ENCODE measurements around the gene MRPL48.
"Not testable (repeated sequence)": the region's sequence is repeated elsewhere in the genome, so short reads cannot be mapped to it uniquely, and the experiment has no call there.

The MRPL48 gene

DNA sequence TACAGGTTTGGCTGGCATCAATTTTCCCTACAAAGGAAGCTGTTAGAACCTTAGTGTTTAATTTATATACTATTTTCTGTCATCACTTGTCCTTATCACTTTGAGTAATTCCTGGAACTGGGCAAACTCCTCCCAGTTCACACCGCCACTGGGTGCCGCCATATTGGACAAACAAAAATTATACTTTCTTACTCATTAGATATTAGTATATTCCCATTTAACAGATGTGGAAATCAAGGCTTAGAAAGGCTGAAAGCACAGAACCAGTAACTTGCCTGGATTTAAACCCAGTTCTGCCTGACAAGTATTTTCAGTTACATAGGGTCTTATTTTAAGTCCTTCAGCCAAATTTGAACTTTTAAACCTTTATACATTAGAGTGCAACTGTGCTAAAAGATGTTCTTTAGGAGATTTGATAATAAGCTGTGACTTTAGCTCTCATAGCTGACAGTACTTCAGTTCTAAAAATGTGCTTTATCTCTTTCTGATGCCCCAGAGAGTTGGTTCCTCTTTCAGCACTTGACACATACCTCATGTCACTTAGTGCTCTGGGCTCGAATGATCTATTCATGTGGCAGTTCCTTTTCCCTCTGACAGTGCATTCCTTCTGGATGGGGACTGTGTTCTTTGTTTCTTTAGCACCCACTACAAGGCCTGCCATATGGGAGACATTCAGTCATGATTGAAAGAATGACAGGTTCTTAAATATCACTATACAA lies 63.5 kb downstream of the MRPL48 start:
- DNase-seq, result no peak

- no peak for DNase-seq
These were observed 64.4 kb downstream of the MRPL48 start for GRCh38 chr11:73852049-73852448.

GRCh38 chr11:73854680-73855079 lies 67.0 kb downstream of the MRPL48 start:
- no peak for DNase-seq

DNA sequence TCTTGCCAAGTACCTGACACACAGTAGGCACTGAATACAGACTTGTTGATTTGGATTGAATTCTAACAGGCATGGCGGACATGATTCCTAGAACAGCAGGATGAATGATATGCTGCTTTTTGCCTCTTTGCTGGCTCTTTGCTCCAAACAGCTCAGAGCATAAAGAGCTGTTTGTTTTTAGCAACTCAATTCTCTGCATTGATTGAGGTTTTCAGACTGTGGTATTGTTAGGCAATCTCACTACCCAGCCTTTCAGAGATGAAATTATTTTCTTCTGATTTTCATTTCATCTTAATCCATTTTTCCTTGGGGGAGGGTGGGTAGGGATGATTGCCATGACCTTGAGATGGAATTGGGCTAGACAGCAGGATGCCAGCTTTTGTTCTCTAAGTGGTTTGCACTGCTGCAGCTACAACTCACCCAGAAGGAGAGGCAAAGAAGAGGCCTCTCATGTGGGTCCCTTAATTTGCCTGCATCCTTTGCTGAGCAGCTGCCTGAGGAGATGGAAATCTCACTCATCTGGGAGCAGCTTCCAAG lies 68.4 kb downstream of the MRPL48 start:
- DNase-seq, result no peak

- no peak for DNase-seq
These were observed 72.0 kb downstream of the MRPL48 start for GRCh38 chr11:73859671-73860070.

- DNase-seq, result no peak
These were observed 72.5 kb downstream of the MRPL48 start for GRCh38 chr11:73860202-73860601.

GRCh38 chr11:73862986-73863385 lies 75.3 kb downstream of the MRPL48 start:
- no peak for DNase-seq

DNA sequence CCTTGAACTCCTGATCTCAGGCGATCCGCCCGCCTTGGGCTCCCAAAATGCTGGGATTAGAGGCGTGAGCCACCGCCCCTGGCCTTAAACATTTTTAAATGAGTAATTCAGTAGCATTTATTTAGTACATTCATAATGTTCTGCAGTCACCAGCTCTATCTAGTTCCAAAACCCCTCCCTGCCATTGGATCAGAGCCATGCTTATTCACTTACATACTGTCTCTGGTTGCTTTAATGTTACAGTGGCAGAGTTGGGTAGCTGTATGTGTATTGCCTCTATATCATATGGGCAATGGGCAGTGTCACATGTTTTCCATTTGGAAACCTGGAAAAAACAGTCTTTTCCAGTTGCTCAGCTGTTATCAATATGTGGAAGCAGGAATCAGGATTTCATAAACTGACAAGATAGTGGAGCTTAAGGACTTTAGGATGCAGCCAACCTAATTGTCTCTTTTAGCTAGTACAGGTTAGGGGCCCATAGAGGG lies 78.5 kb downstream of the MRPL48 start:
- DNase-seq, result no peak

DNA sequence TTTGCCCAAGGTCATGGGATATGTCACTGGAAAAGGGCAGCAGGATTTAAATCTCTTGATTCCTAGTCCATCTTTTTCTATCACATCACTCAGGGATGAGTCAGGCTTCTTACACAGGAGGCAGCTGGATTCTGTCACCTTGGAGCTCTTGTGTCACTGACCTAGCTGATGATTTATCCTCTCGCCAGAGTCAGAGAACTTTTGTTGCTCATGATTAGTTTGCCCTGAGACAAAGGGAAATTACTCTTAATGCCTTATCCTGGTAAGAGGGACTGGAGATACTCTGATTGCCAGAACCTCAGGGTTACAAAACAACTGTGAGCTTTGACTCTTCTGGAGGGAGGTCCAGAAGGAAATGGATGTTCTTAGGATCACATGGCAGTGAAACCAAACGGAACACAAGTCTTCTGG lies 78.9 kb downstream of the MRPL48 start:
- no peak for DNase-seq

DNA sequence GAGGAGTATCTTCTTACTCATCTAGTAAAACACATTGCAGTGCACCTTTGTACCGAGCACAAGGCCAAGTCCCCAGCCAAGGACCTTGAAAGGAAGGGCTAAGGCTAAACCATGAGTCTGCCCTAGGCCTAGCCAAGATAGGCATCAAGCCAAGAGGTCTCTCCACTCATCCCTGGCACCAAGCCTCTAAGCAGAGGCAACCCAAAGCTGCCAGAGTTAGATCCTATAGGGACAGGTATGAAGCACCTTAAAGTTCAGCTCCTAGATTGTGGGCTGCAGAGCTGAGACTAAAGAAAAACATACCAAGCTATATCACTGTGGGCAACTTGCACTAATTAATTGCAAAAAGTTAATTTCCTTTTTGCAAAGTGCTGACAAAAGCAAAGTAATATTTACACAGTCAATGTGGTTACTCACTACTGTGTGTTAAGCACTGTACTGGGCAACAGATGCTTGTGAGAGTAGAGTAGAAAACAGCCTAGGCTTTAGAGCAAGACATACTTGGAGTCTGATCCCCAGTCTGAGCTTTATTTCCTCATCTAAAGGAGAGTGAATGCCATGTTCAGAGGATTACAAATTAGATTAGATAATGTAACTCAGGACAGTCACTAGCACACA lies 81.8 kb downstream of the MRPL48 start:
- no peak for DNase-seq

DNA sequence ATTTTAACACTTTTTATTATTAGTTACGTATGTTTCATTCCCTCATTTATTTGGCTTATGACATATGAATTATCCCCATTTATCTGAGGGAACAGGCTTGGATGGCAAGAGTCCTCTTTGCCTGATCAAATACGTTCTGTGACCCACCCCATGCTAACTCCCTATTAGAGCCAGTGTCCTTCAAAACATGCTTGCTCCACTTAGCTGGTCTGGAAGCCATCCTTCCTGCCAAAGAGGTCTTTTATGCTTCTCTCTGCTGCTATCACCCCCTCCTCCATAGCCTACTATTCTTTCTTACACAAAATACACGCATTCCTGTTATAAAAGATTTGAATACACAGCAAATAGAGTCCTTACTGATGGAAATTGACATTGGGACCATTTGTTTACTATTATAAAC lies 82.6 kb downstream of the MRPL48 start:
- DNase-seq, result no peak

DNA sequence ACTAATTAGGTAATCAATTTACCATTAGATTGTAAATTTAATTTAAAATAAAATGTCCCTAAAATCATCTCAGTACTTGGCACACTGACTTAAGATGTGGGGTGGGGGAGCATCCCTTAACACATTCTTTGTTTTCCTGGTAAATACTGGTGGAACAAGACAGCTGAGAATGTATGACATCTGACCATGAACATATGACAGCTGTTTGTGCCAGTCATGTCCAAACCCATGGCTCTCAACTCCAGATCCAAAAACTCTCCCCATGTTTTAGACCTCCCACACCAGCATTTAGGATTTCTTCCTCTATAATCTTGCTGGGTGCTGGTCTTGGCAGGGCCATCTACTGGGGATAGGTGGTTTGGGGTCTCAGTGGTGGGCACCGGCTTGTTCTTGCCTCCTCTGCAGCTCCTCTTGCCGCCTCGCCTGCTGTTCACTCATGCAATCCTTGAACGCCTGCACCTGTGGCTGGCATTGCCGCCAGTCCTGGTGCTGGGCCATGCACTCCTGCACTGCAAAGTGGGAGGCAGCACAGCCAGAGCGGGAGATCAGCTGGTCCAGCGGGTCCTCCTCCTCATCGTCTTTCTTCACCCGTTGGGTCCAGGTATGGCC lies 85.2 kb downstream of the MRPL48 start:
- no peak for DNase-seq

DNA sequence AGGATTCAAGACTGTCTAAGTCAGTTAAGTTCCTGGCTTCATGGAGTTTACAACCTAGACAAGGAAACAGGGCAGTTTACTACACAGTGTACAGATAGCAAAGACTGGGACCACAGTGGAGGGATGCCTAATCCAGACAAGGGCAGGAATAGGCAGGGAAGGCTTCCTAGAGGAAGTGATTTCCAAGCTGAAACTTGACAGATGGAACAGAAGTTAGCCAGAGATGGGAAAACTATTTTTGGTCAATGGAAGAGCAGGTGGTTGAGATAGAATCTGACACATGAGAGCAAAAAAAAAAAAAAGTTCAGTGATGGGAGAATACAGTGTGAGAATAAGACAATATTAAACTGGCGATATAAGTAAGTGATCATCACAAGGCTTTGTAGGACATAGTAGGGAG lies 87.7 kb downstream of the MRPL48 start:
- DNase-seq, result no peak

- DNase-seq, result no peak
These were observed 88.2 kb downstream of the MRPL48 start for GRCh38 chr11:73875840-73876239.

GRCh38 chr11:73876424-73877310 lies 89.0 kb downstream of the MRPL48 start, which contains the start of the genes COA4 and PAAF1:
Gene COA4 (minus strand): TSS chr11:73876846. CDS start chr11:73873378, 3,468 bp downstream.
Gene PAAF1 (plus strand): TSS chr11:73876999. CDS start chr11:73877022, 23 bp downstream.
- peak; percentile 93 for DNase-seq

- no peak for DNase-seq
These were observed 91.1 kb downstream of the MRPL48 start for GRCh38 chr11:73878771-73879170.

- not testable (repeated sequence) for DNase-seq
These were observed 92.8 kb downstream of the MRPL48 start for GRCh38 chr11:73880449-73880848.

GRCh38 chr11:73883856-73884255 lies 96.2 kb downstream of the MRPL48 start:
- no peak for DNase-seq

DNA sequence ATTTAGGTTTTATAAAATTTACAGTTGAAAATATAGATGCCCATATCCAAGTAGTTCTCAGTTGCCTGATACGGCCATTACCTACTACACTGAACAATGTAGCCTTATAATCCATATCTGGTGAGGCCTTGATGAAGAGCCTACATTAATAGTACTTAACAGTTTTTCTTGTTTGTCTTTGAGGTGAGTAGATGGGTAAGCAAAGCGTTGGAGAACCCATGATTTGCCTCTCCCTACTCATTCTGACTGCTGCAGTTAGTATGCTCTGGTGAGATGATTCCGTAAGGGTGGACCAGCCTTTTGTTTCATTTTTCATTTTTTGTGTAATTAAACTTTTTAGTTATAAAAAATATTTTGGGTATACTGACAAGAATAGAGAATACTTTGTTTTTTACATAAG lies 100.6 kb downstream of the MRPL48 start:
- DNase-seq, result no peak

GRCh38 chr11:73889019-73889418 lies 101.3 kb downstream of the MRPL48 start:
- no peak for DNase-seq

DNA sequence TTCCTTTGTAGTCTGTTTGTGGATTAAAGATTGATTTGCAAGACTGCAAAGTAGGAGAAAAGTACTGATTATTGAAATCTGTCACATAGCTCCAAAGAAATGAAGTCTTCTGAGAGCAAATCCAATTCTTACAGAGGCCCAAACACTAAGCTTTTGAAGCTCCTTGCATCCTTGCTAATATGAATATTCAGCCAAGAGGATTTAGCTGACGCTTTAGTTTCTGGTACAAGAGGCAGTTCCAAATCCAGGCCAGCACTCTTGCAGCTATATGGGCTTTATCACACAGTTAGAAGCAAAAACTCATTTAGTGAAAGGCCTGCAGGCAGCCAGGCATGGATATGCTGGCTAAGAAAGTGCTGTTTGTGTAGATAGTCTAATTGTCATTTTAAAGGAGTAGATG lies 101.9 kb downstream of the MRPL48 start:
- DNase-seq, result no peak

DNA sequence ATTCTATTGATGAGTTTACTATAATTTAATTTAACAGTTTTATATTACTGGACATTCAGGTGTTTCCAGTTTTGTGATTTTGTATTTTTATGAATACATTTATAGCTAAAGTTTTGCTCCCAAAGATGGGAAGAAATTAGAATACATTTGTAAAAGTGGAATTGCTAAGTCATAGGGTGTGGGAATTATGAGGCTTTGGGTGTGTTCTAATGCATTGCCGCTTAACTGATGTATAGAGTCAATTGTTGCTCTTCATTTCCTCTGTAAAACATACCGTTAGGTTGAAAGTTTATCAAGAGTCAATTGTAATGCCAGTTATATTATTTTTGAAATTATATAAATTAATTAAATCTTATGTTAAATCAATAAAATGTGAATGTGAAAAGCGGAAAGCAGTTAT lies 105.4 kb downstream of the MRPL48 start:
- no peak for DNase-seq

Data from NCI-H446 treated with DMSO at 0.1 percent for 48 hours (cell line).